GM19023 (cell line): ENCODE results near the gene RINT1.

Experiments
- ATAC-seq: cut with Tn5 transposase; IDR thresholded peaks from one replicate; pipeline ENCODE4 v1.9.1; 2021; ENCODE audit warnings: mild to moderate bottlenecking, moderate library complexity; ENCODE audit not compliant: unreplicated experiment

The RINT1 gene

GRCh38 chr7:105530546-105530945 lies 1.5 kb upstream of the RINT1 start:
- no peak for ATAC-seq

GRCh38 chr7:105532709-105533460 lies 884 bp downstream of the RINT1 start:
- ATAC-seq: no peak

- no peak for ATAC-seq
Measured at GRCh38 chr7:105538339-105538738, 6.3 kb downstream of the RINT1 start.

GRCh38 chr7:105559926-105560325 lies 27.9 kb downstream of the RINT1 start:
- ATAC-seq: no peak

GRCh38 chr7:105565190-105565589 lies 33.2 kb downstream of the RINT1 start:
- ATAC-seq: no peak

GRCh38 chr7:105567024-105567423 lies 35.0 kb downstream of the RINT1 start:
- no peak for ATAC-seq

- no peak for ATAC-seq
Measured at GRCh38 chr7:105567821-105568220, 35.8 kb downstream of the RINT1 start.

GRCh38 chr7:105571891-105572290 lies 39.9 kb downstream of the RINT1 start:
- no peak for ATAC-seq

- no peak for ATAC-seq
Measured at GRCh38 chr7:105577251-105577650, 45.2 kb downstream of the RINT1 start.

- ATAC-seq: no peak
Measured at GRCh38 chr7:105578496-105578895, 46.5 kb downstream of the RINT1 start.

GRCh38 chr7:105580022-105580740 lies 48.2 kb downstream of the RINT1 start:
- no peak for ATAC-seq

- peak; percentile 76 for ATAC-seq
Measured at GRCh38 chr7:105581066-105581811, 49.2 kb downstream of the RINT1 start, which contains the start of gene EFCAB10. EFCAB10 (minus strand) TSS chr7:105581493; CDS start chr7:105581463, 30 bp downstream.

GRCh38 chr7:105583061-105583460 lies 51.1 kb downstream of the RINT1 start:
- ATAC-seq: no peak

GRCh38 chr7:105584165-105584564 lies 52.2 kb downstream of the RINT1 start:
- no peak for ATAC-seq

- ATAC-seq: peak; percentile 40
Measured at GRCh38 chr7:105585850-105586500, 54.0 kb downstream of the RINT1 start.

GRCh38 chr7:105587909-105588635 lies 56.1 kb downstream of the RINT1 start:
- ATAC-seq: no peak

GRCh38 chr7:105589356-105590077 lies 57.5 kb downstream of the RINT1 start:
- ATAC-seq: peak; percentile 84

GRCh38 chr7:105590793-105591192 lies 58.8 kb downstream of the RINT1 start:
- ATAC-seq: no peak

- ATAC-seq: no peak
Measured at GRCh38 chr7:105591522-105591921, 59.5 kb downstream of the RINT1 start.

- ATAC-seq: no peak
Measured at GRCh38 chr7:105594034-105594433, 62.0 kb downstream of the RINT1 start.
